ENCODE measurements around the gene CX3CL1. TPM values are rescaled to one million over a fixed set of nuclear protein-coding genes. Genes with fewer than 3 reads are reported as not detected.

CX3CL1 gene
- total RNA-seq, 1 experiment from 2014 or later = not detected

- intact Hi-C loops (cut with micrococcal nuclease) = no loop called here
- Histone ChIP-seq H3K9me3 (ENCODE audit: low read length) (no peaks in the 10 kb centered on the region), H2AFZ (ENCODE audit: low read length) (no peak overlapping the region), H3K27ac (ENCODE audit: low read length) (no peak overlapping the region), H3K4me3 (ENCODE audit: low read length) (no peak overlapping the region), H3K27me3 (ENCODE audit: low read length) (no peaks in the 10 kb centered on the region), H3K79me2 (ENCODE audit: low read length) (no peaks in the 10 kb centered on the region), H3K36me3 (ENCODE audit: low read depth, low read length) (no peaks in the 10 kb centered on the region), H3F3A (ENCODE audit: low read length, unreplicated experiment) (no peaks in the 10 kb centered on the region), H3K9ac (ENCODE audit: low read length) (no peak overlapping the region), H3K4me2 (ENCODE audit: low read length) (no peak overlapping the region), H3K9me2 (replicated peaks; ENCODE audit: low read length) (no peaks in the 10 kb centered on the region), H3K4me1 (ENCODE audit: insufficient read depth, low read length) (0 out of 2 replicates have a peak, but pooled peaks cover 5% of the 10 kb centered on the region), H4K20me1 (ENCODE audit: low read length) (no peaks in the 10 kb centered on the region)
- CTCF ChIA-PET = no interaction called here
- BruUV-seq (replicated peaks) = no TSS peak
- TF ChIP-seq EZH2 (IDR thresholded peaks at IDR 0.05; ENCODE audit: low read length, unreplicated experiment) = no peak
- no peak for TF ChIP-seq EZH2phosphoT487 (IDR thresholded peaks at IDR 0.05; ENCODE audit: borderline replicate concordance, low read length)
- no peak for TF ChIP-seq CTCF (conservative IDR thresholded peaks at IDR 0.05; ENCODE audit: low read depth, low read length)
- POLR2A ChIA-PET (ENCODE audit: unreplicated experiment) = no interaction called here
- ATAC-seq (no peak), DNase-seq (no peak)
These were observed 11.9 kb upstream of the CX3CL1 start for GRCh38 chr16:57360321-57360935.

- intact Hi-C loops (cut with micrococcal nuclease) = no loop called here
- Histone ChIP-seq H3K27ac (ENCODE audit: low read length) (no peak overlapping the region), H3K9me3 (ENCODE audit: low read length) (no peaks in the 10 kb centered on the region), H3F3A (ENCODE audit: low read length, unreplicated experiment) (no peaks in the 10 kb centered on the region), H3K36me3 (ENCODE audit: low read depth, low read length) (no peaks in the 10 kb centered on the region), H4K20me1 (ENCODE audit: low read length) (no peaks in the 10 kb centered on the region), H3K9ac (ENCODE audit: low read length) (no peak overlapping the region), H2AFZ (ENCODE audit: low read length) (no peak overlapping the region), H3K79me2 (ENCODE audit: low read length) (no peaks in the 10 kb centered on the region), H3K27me3 (ENCODE audit: low read length) (no peaks in the 10 kb centered on the region), H3K4me1 (ENCODE audit: insufficient read depth, low read length) (0 out of 2 replicates have a peak, but pooled peaks cover 5% of the 10 kb centered on the region), H3K9me2 (replicated peaks; ENCODE audit: low read length) (no peaks in the 10 kb centered on the region), H3K4me2 (ENCODE audit: low read length) (no peak overlapping the region), H3K4me3 (ENCODE audit: low read length) (no peak overlapping the region)
- ChIA-PET POLR2A (ENCODE audit: unreplicated experiment) (no interaction called here), CTCF (no interaction called here)
- DNase-seq (no peak), ATAC-seq (no peak)
- TF ChIP-seq EZH2phosphoT487 (IDR thresholded peaks at IDR 0.05; ENCODE audit: borderline replicate concordance, low read length) (no peak), CTCF (conservative IDR thresholded peaks at IDR 0.05; ENCODE audit: low read depth, low read length) (no peak), EZH2 (IDR thresholded peaks at IDR 0.05; ENCODE audit: low read length, unreplicated experiment) (no peak)
- no TSS peak for BruUV-seq (replicated peaks)
These were observed 10.9 kb upstream of the CX3CL1 start for GRCh38 chr16:57361404-57361803.

- TF ChIP-seq EZH2 (IDR thresholded peaks at IDR 0.05; ENCODE audit: low read length, unreplicated experiment) (no peak), EZH2phosphoT487 (IDR thresholded peaks at IDR 0.05; ENCODE audit: borderline replicate concordance, low read length) (no peak), CTCF (conservative IDR thresholded peaks at IDR 0.05; ENCODE audit: low read depth, low read length) (no peak)
- ATAC-seq (no peak), DNase-seq (no peak)
- H3K36me3 ChIP-seq (ENCODE audit: low read depth, low read length) = no peaks in the 10 kb centered on the region
- POLR2A ChIA-PET (ENCODE audit: unreplicated experiment) = no interaction called here
- H3F3A ChIP-seq (ENCODE audit: low read length, unreplicated experiment) = no peaks in the 10 kb centered on the region
- no peaks in the 10 kb centered on the region for H3K9me2 ChIP-seq (replicated peaks; ENCODE audit: low read length)
- H3K4me2 ChIP-seq (ENCODE audit: low read length) = no peak overlapping the region
- no TSS peak for BruUV-seq (replicated peaks)
- H3K4me1 ChIP-seq (ENCODE audit: insufficient read depth, low read length) = peaks cover 7% of the 10 kb centered on the region
- H3K79me2 ChIP-seq (ENCODE audit: low read length) = no peaks in the 10 kb centered on the region
- no peak overlapping the region for H2AFZ ChIP-seq (ENCODE audit: low read length)
- no peak overlapping the region for H3K27ac ChIP-seq (ENCODE audit: low read length)
- H3K9ac ChIP-seq (ENCODE audit: low read length) = no peak overlapping the region
- no peaks in the 10 kb centered on the region for H3K9me3 ChIP-seq (ENCODE audit: low read length)
- H4K20me1 ChIP-seq (ENCODE audit: low read length) = no peaks in the 10 kb centered on the region
- intact Hi-C loops (cut with micrococcal nuclease) = no loop called here
- H3K4me3 ChIP-seq (ENCODE audit: low read length) = no peak overlapping the region
- H3K27me3 ChIP-seq (ENCODE audit: low read length) = no peaks in the 10 kb centered on the region
- CTCF ChIA-PET = no interaction called here
These were observed 8.1 kb upstream of the CX3CL1 start for GRCh38 chr16:57364143-57364542.
